ENCODE data around the gene L1TD1. TPM values are rescaled to one million over a fixed set of nuclear protein-coding genes. Genes with fewer than 3 reads are reported as not detected.

The L1TD1 gene
- total RNA-seq, result 72.0 and 72.6 TPM in 2 replicates

GRCh38 chr1:62194651-62195544 lies at the start of gene L1TD1:
Gene L1TD1 (plus strand): TSS chr1:62194849. CDS start chr1:62206629, 11,780 bp downstream.

Other genes starting within 250 kb of the L1TD1 start
- 137 TPM in 2 replicates for gene KANK4, start 124.6 kb downstream of the L1TD1 start, total RNA-seq
- gene USP1, start 242.2 kb downstream of the L1TD1 start, total RNA-seq, result 18.8 and 19.7 TPM in 2 replicates

Measured in placental epithelial cell (primary cell).